NT2/D1 (cell line): Measurements from ENCODE around the gene TMEM53.

Source experiments
- SUZ12 ChIP-seq: IDR thresholded peaks from 2 replicates; pipeline ENCODE4 v1.6.1; 2011; ENCODE audit not compliant: insufficient read length, insufficient read depth; ENCODE audit errors: extremely low read depth
- YY1 ChIP-seq: IDR thresholded peaks from 2 replicates; pipeline ENCODE4 v1.6.1; 2011; ENCODE audit not compliant: insufficient read length, insufficient read depth

- no peak for TF ChIP-seq YY1
- no peak for TF ChIP-seq SUZ12
Observed at GRCh38 chr1:44684525-44684924, 10.2 kb upstream of the TMEM53 start.
